Activated CD4-positive, alpha-beta T cell treated with anti-CD3 and anti-CD28 coated beads, Interleukin-2, amount 10 ng/mL, durations not matched to agents 7 days and 5 days (primary cell): ENCODE results near the gene SLC35B2. TPM values are rescaled to one million over a fixed set of nuclear protein-coding genes. Genes with fewer than 3 reads are reported as not detected.

Source experiments
- CTCF ChIA-PET: fragments of 350-600 bp; sonication (Branson Sonifier 250); formaldehyde crosslinking; loops from one replicate; lab custom pipeline; 2021; ENCODE audit warnings: antibody characterized with exemption; lab: Charles Lee
- POLR2A ChIA-PET: fragments of 350-600 bp; sonication (Branson Sonifier 250); formaldehyde crosslinking; loops from one replicate; lab custom pipeline; 2021; ENCODE audit warnings: antibody characterized with exemption; lab: Charles Lee
- DNase-seq: peaks from one replicate; pipeline ENCODE4 v3.0.0-alpha.2; 2020
- H3K27ac Mint-ChIP-seq: one replicate; pipeline ENCODE4 v1.8.0; 2021; ENCODE audit warnings: mild to moderate bottlenecking, moderate library complexity, mixed read lengths
- H3K27me3 Mint-ChIP-seq: one replicate; pipeline ENCODE4 v1.8.0; 2021; ENCODE audit warnings: mixed read lengths
- H3K36me3 Mint-ChIP-seq: one replicate; pipeline ENCODE4 v1.8.0; 2021; ENCODE audit warnings: low read depth, mixed read lengths
- H3K4me1 Mint-ChIP-seq: one replicate; pipeline ENCODE4 v1.8.0; 2021; ENCODE audit warnings: mixed read lengths
- H3K4me3 Mint-ChIP-seq: one replicate; pipeline ENCODE4 v1.8.0; 2021; ENCODE audit warnings: mild to moderate bottlenecking, moderate library complexity, mixed read lengths
- H3K9me3 Mint-ChIP-seq: one replicate; pipeline ENCODE4 v1.8.0; 2021; ENCODE audit warnings: mixed read lengths
- total RNA-seq, 2 experiments: library from RNA; stranded (reverse); gene quantifications; one replicate each; pipeline ENCODE4 v1.2.3, GENCODE V29; 2021

Gene SLC35B2
- total RNA-seq, 2 experiments from 2014 or later, result 29.5 to 30.1 TPM

DNA sequence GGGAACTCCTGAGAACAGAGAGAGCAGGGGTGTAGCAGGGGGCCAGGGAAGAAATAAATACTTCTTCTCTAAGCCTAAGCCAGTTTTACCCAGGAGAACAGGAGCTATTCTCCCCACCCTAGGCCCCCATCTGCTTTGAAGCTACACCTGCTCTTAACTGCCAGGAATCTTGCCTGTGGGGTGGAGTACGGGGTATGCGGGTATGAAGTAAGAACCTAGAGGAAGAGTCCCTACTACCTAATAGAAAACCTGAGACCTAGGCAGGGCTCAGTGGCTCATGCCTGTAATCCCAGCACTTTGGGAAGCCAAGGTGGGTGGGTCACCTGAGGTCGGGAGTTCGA, 32.4 kb downstream of the SLC35B2 start:
- H3K4me1 Mint-ChIP-seq, result peaks cover 36% of the 10 kb centered on the region
- no peaks in the 10 kb centered on the region for H3K9me3 Mint-ChIP-seq
- ChIA-PET POLR2A (interaction anchor here (0.6 kb wide), 1 partner anchor 35 kb away, joined by 3 read pairs; no protein-coding TSS in a partner anchor), CTCF (interaction anchor here (1.0 to 2.5 kb wide), 12 partner anchors 10 to 70 kb away, joined by 3 to 14 read pairs (median 4); partner anchors contain the start of gene SLC35B2)
- H3K27ac Mint-ChIP-seq, result no peak overlapping the region
- H3K27me3 Mint-ChIP-seq, result no peaks in the 10 kb centered on the region
- peak overlapping the region; percentile 74 for H3K4me3 Mint-ChIP-seq
- no peak for DNase-seq
- H3K36me3 Mint-ChIP-seq, result no peaks in the 10 kb centered on the region

DNA sequence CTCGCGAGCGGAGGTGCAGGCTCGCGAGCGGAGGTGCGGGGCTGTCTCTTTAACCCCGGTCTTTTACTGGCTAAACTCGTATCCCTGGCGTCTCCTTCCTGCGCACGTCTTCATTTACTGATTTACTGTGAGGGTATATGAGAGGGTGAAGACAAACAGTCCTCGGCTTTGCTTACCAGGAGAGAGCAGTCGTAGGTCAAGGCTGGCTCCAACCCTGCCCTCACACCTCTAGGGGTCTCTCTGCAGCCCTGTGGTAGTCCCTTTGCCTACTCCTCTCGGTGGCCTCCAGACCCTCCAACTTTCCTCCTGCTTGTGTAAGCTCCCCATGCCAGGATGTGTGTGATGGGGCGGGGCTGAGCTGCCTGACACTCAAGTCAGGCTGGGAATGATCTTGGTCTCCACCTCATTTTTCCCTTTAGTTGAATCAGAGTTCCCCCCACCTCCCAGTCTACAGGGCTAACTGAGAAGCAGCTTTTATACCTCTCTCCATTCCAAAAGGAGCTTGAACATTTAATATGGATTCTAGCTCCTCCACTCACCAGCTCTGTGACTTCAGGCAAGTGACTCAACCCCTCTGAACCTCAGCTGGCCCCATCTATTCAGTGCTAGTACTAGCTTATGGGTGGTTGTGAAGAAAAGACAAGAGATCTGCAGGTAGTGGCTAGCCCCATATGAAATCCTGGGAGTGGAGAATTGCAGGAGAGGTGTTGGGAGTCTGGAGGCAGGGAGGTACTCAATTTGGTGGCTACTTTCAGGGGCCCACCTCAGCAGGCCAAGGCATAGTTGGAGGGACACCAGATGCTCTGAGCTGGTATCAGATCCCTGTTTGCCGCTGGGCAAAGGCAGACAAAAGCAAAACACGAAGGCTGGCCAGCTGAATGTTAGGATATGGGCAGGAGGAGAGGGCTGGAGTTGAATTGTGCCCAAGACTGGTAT, 33.0 kb downstream of the SLC35B2 start:
- no peak for DNase-seq
- H3K27ac Mint-ChIP-seq, result peak overlapping the region; percentile 78
- CTCF ChIA-PET, result interaction anchor here (0.7 to 2.5 kb wide), 12 partner anchors 11 to 69 kb away, joined by 3 to 14 read pairs (median 4); partner anchors contain the start of gene SLC35B2

DNA sequence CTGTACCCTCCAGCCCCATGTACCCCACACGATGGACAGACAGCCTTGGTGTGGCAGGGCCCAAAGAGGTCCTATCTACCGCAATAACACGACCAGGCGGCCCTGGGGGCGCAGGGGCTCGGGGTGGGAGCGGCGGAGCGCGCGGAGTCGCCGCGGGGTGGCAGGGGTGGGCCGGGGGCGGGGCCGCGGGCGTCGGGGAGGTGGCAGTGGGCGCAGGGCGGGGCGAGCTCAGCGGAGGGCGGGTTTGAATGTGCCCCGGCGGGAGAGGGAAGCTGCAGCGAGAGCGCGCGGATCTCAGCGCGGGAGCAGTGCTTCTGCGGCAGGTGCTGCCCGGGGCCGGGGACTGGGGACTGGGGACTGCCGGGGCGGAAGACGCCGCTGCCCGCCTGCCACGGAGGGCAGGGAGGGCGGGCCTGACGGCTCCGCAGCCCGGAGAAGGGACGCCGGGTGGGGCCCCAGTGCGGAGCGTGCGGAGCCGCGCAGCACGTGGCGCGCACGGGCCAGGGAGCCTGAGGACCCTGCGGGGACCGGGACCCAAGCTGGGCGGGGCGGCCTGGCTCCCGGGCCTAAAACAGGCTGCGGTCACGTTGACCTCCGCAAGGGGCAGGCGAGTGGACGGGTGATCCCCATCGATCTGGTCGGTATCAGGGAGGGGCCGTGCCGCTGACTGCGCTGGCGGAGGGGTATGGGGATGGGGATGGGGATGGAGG, 33.9 kb downstream of the SLC35B2 start, which contains the start of gene SLC29A1:
TSS of gene SLC29A1 (plus strand) at position 277 of the 710 bp plus-strand sequence. CDS start 3,719 bp downstream, outside the sequence.
- Mint-ChIP-seq H3K4me1 (peaks cover 43% of the 10 kb centered on the region), H3K27me3 (peaks cover 5% of the 10 kb centered on the region)

More for the DNA sequence above, 33.0 kb downstream of the SLC35B2 start:
- Mint-ChIP-seq H3K9me3 (no peaks in the 10 kb centered on the region), H3K27me3 (no peaks in the 10 kb centered on the region), H3K4me3 (peak overlapping the region; percentile 74), H3K36me3 (no peaks in the 10 kb centered on the region), H3K4me1 (peaks cover 38% of the 10 kb centered on the region)
- POLR2A ChIA-PET, result interaction anchor here (1.0 kb wide), 1 partner anchor 23 kb away, joined by 5 read pairs; the partner anchor contains the start of gene HSP90AB1

DNA sequence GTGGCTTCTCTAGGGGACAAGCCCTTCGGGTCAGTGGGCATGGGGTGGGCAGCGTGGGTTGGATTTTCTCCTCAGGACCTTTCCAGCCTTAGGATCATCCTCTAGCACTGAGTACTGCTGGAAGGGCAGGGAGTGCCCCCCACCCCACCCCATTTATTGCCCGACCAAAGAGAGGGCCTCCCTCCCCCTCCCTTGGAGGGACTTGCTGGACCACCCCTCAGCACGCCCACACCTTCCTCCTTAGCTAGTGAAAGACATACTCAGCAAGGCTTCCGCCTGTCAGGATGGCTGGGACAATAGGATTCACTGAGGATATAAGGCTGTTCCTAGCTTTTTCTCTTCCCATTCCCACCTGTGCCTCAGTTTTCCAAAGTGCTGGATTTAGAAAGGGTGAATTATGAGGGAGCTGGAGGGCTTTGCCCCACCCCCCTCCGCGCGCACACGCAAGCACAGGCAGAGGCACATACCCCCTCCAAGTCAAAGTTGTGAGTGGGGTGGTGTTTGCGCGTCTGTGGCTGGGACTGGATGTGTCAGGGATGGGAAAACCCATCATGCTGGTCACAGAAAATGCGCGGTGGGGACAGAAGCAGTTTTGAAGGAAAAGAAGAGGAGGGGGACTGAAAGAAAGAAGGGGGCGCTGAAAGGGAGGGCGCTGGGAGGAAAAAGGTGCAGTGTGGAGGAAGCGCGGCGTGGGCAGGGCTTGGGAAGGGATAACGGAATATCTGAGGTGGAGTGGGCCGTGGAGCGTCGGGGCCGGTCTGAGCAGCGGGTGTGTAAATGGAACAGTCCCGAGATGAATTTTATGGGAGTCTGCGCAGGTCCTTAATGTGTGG, 34.6 kb downstream of the SLC35B2 start:
- CTCF ChIA-PET, result interaction anchor here (1.0 to 2.5 kb wide), 4 partner anchors 11 to 33 kb away, joined by 3 to 14 read pairs (median 9); no protein-coding TSS in a partner anchor
- POLR2A ChIA-PET, result interaction anchor here (1.0 kb wide), 1 partner anchor 24 kb away, joined by 5 read pairs; the partner anchor contains the start of gene HSP90AB1
- DNase-seq, result no peak
- peak overlapping the region; percentile 74 for H3K4me3 Mint-ChIP-seq
- H3K4me1 Mint-ChIP-seq, result peaks cover 44% of the 10 kb centered on the region
- peaks cover 11% of the 10 kb centered on the region for H3K27me3 Mint-ChIP-seq
- H3K27ac Mint-ChIP-seq, result peak overlapping the region; percentile 60
- H3K36me3 Mint-ChIP-seq, result no peaks in the 10 kb centered on the region
- H3K9me3 Mint-ChIP-seq, result no peaks in the 10 kb centered on the region

More for the DNA sequence above, 33.9 kb downstream of the SLC35B2 start, which contains the start of gene SLC29A1:
- ChIA-PET POLR2A (interaction anchor here (1.0 kb wide), 1 partner anchor 23 kb away, joined by 5 read pairs; the partner anchor contains the start of gene HSP90AB1), CTCF (interaction anchor here (0.7 to 2.5 kb wide), 6 partner anchors 11 to 48 kb away, joined by 3 to 14 read pairs (median 4); partner anchors contain the start of gene SLC35B2)
- peak within 1 kb of the TSS; percentile 74 for H3K4me3 Mint-ChIP-seq
- H3K9me3 Mint-ChIP-seq, result no peaks in the 10 kb centered on the region
- DNase-seq, result peak; percentile 87
- peak within 1 kb of the TSS; percentile 83 for H3K27ac Mint-ChIP-seq
- H3K36me3 Mint-ChIP-seq, result no peaks in the 10 kb centered on the region

DNA sequence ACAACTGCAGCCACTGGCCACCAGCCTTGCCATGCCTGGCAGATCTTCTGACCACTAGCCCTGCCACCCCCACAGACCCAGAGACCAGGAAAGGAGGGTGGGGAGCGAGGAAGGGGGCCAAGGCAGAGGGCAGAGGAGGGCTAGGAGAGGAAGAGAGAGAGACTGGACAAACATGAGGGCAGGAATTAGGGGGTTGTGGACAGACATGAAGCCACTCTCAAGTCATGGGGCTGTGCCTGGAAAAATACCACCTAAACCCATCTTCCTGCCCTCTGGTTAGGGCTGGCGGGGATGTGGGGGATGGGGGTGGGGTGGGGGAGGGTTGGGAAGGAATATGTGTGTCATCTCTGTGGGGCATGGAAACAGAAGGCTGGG, 35.4 kb downstream of the SLC35B2 start:
- no peak overlapping the region for H3K4me3 Mint-ChIP-seq
- no peaks in the 10 kb centered on the region for H3K9me3 Mint-ChIP-seq
- DNase-seq, result no peak
- no peaks in the 10 kb centered on the region for H3K36me3 Mint-ChIP-seq
- ChIA-PET POLR2A (no interaction called here), CTCF (interaction anchor here (0.9 to 1.9 kb wide), 8 partner anchors 8 to 453 kb away, joined by 3 to 11 read pairs (median 4); partner anchors contain the start of genes MRPL14 and TMEM63B)
- H3K27me3 Mint-ChIP-seq, result peaks cover 11% of the 10 kb centered on the region
- no peak overlapping the region for H3K27ac Mint-ChIP-seq
- peaks cover 44% of the 10 kb centered on the region for H3K4me1 Mint-ChIP-seq

DNA sequence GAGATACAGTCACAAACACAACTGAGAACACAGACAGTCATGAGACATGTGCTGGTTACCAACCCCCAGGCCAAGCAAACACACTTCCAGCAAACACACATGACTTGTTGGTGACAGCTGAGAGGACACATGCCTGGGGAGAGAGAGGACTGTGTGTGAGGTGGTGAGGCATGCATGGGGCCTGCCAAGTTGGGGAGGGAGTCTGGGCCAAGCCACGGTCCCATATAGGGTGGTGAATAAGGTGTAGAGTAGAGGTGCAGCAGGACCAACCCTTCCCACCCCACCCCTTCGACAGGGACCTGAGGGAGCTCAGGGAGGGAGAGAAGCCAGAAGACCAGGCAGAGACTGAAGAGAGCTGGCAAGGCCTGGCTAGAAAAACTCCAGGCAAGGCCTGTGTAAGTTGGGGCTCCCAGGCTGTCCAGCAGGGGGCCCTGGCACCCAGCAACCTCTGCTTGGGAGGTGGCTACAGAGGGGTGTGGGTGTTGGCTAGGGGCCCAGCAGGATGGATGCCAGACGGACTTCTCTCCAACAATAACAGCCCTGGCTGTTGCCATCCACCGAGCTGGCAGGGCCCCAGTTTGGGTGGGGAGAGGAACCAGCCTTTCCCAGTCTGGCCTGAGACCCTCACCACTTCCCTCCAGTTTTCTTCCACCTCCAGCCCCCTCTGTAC, 35.9 kb downstream of the SLC35B2 start:
- ChIA-PET CTCF (interaction anchor here (0.6 to 1.9 kb wide), 12 partner anchors 8 to 452 kb away, joined by 3 to 11 read pairs (median 3); partner anchors contain the start of genes MRPL14 and TMEM63B), POLR2A (no interaction called here)
- peak overlapping the region; percentile 46 for H3K27ac Mint-ChIP-seq
- peak overlapping the region; percentile 20 for H3K4me3 Mint-ChIP-seq
- no peaks in the 10 kb centered on the region for H3K36me3 Mint-ChIP-seq
- no peaks in the 10 kb centered on the region for H3K9me3 Mint-ChIP-seq
- peak; percentile 79 for DNase-seq
- peaks cover 11% of the 10 kb centered on the region for H3K27me3 Mint-ChIP-seq
- H3K4me1 Mint-ChIP-seq, result peaks cover 44% of the 10 kb centered on the region

DNA sequence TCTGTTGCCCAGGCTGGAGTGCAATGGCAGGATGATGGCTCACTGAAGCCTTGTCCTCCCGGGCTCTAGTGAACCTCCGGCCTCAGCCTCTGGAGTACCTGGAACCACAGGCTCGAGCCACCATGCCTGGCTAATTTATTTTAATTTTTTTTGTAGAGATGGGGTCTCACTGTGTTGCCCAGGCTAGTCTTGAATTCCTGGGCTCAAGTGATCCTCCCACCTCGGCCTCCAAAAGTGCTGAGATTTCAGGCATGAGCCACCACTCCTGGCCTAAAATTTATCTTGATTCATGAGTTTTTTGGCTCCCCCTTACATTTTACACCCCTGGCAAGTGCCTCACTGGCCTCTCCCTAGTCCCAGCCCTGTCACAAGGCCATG, 36.4 kb downstream of the SLC35B2 start:
- no peak for DNase-seq
- Mint-ChIP-seq H3K4me3 (peak overlapping the region; percentile 20), H3K27me3 (peaks cover 11% of the 10 kb centered on the region), H3K4me1 (peaks cover 44% of the 10 kb centered on the region), H3K27ac (peak overlapping the region; percentile 46), H3K9me3 (no peaks in the 10 kb centered on the region), H3K36me3 (no peaks in the 10 kb centered on the region)
- ChIA-PET POLR2A (no interaction called here), CTCF (interaction anchor here (0.6 to 1.9 kb wide), 13 partner anchors 9 to 452 kb away, joined by 3 to 11 read pairs (median 3); partner anchors contain the start of genes MRPL14 and TMEM63B)

DNA sequence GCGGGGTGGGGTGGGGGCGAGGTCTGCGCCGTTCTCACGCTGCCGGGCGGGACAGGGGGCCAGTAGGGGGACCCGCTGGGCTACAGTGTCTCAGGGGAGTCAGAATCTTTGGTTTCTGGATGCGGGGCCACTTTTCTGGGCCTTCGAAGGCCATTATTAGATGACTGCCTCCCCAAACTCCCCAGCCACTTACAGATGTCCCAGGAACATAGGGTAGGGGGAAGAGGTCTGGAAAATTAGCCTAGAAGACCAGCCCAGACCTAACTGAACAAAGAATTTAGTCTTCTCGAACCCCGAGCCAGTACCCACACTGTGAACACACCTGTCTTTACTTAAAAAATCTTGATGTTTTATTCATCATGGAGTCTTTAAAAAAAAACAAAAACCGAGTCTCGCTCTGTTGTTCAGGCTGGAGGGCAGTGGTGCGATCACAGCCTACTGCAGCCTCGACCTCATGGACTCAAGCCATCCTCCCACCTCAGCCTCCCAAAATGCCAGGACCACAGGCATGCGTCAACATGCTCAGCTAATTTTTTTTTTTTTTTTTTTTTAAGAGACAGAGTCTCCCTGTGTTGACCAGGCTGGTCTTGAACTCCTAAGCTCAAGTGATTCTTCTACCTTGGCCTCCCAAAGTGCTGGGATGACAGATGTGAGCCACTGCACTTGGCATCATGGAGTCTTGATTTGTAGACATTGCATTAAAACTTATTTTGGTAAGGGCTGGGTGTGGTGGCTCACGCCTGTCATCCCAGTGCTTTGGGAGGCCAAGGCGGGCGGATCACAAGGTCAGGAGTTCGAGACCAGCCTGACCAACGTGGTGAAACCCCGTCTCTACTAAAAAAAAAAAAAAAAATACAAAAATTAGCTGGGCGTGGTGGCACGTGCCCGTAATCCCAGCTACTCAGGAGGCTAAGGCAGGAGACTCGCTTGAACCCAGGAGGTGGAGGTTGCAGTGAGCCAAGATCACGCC, 37.2 kb downstream of the SLC35B2 start:
- H3K36me3 Mint-ChIP-seq, result no peaks in the 10 kb centered on the region
- ChIA-PET CTCF (interaction anchor here (1.0 to 1.8 kb wide), 3 partner anchors 35 to 126 kb away, joined by 3 to 7 read pairs (median 3); no protein-coding TSS in a partner anchor), POLR2A (no interaction called here)

DNA sequence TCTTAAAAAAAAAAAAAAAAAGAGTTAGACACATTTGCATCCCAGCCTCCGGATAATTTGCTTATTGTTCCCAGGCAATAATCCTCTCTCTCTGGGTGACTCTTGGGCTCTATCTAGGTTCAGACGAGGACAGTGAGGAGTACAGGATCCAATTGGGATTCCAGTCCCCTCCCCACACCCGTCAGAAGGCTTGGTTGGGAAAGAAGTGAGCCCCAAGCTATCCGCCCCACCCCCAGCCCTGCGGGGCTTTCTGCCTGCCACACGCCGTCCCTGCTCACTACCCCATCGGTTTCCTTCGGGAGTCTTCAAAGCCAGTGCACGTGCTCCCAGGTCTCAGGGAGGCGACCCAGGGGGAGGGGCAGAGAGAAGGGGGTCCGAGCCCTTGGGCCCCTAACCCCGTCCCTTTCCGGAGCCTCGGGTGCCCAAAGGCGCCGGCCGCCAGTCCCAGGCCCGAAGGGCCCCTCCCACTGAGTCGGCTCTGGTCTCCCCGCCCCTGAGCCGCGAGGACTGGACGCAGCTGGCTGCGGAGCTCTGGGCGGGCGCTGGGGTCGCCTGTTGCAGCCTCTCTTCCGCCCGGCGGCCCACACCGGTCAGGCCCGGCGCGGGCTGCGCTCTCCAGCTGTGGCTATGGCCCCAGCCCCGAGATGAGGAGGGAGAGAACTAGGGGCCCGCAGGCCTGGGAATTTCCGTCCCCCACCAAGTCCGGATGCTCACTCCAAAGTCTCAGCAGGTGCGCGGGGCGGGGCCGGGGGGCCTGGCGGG, 38.1 kb downstream of the SLC35B2 start:
- no peak overlapping the region for H3K27ac Mint-ChIP-seq
- ChIA-PET POLR2A (no interaction called here), CTCF (interaction anchor here (0.7 to 1.1 kb wide), 3 partner anchors 15 to 46 kb away, joined by 3 to 4 read pairs (median 3); no protein-coding TSS in a partner anchor)
- H3K4me1 Mint-ChIP-seq, result peaks cover 33% of the 10 kb centered on the region
- peaks cover 11% of the 10 kb centered on the region for H3K27me3 Mint-ChIP-seq
- no peaks in the 10 kb centered on the region for H3K9me3 Mint-ChIP-seq
- no peak overlapping the region for H3K4me3 Mint-ChIP-seq
- DNase-seq, result no peak
- no peaks in the 10 kb centered on the region for H3K36me3 Mint-ChIP-seq

More for the DNA sequence above, 37.2 kb downstream of the SLC35B2 start:
- no peaks in the 10 kb centered on the region for H3K9me3 Mint-ChIP-seq
- no peak for DNase-seq
- peak overlapping the region; percentile 16 for H3K4me3 Mint-ChIP-seq
- peaks cover 11% of the 10 kb centered on the region for H3K27me3 Mint-ChIP-seq
- peaks cover 41% of the 10 kb centered on the region for H3K4me1 Mint-ChIP-seq
- H3K27ac Mint-ChIP-seq, result no peak overlapping the region
